Articular chondrocyte of knee joint (primary cell): ENCODE measurements around the gene LRRC63. TPM values are rescaled to one million over a fixed set of nuclear protein-coding genes. Genes with fewer than 3 reads are reported as not detected.

Source experiments
- small RNA-seq: library from RNA; depleted of rRNA; stranded (forward); fragments of <200 nt; gene quantifications from one replicate; pipeline ENCODE3, GENCODE V24; 2012
- total RNA-seq: library from RNA; depleted of rRNA; stranded (reverse); fragments of >200 nt; gene quantifications from 2 replicates; pipeline ENCODE4 v1.2.3, GENCODE V29; 2012

LRRC63 gene
- total RNA-seq, result not detected in 2 replicates

DNA sequence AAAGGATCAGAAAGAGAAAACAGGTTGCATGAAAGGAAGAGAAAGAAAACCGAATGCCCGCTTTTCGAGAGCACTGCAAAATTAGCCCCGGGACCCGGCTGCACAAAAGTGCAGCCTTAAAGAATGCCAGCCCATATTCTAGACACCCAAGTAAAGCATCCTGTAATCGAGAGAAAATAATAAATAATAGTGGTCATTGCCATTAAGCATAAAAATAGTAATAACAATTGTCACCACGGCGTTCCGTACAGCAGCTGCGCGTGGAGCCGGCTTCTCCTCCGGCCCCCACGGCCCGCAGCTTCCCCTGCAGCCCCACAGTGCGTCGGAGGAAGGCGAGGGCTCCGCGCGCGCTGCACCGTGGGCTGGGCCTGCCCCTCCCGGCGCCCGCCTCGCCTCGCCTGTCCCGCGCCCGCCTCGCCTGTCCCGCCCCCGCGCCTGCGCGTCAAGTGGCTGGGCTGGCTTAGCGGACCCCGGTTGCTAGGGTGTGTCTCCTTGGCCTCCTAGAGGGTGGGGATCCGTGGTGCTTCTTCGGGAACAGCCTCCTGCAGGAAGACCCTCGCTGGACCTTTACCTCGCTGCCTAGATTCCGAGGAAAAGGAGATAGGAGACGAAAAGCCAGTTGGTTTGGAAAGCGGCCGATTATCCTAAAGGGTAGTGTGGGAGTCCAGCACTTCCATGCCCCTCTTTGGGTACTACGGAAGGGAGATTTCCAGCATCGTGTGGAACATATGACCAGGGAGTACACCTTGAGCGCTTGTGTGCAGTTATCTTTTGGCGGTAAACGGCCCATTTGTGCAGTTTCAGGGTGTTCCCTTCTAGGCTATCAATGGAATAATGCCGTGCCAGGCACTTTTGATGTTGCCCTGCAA lies at the start of gene LRRC63:
Gene LRRC63 (plus strand): TSS at position 446 of the 869 bp plus-strand sequence. CDS start 1,107 bp downstream, outside the sequence.

DNA sequence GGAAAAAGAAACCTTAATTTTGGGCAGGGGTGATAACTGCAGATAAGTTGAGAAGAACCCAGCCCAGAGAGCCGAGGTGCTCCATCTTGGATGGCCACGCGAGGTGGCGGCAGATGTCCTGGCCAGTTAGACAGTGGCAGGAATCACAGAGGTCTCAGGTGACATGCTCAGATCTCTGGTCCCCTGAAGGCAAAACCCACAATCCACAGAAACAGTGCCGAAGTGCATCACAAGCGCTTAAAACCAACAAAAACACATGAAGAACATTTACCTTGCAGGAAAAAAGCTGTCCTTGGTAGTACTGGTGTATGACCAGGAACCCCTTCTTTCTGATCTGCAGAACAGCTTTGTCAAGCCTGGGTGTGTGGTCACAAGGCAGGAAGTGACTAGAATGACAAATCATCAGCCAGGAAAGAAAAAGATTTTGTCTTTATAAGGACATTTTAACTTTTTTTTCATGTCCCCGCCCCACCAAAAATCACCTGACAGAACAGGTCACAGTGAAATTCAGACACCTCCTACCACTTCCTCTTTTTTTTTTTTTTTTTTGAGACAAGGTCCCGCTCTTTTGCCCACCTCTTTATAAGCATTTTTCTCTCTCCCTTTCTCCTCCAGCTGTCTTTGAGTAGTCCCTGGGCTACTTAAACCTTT lies 29.8 kb upstream of the LRRC63 start, which contains the start of gene LCP1:
Gene LCP1 (minus strand): TSS at position 338 of the 651 bp plus-strand sequence. CDS start 22,515 bp downstream, outside the sequence.

Small RNA genes lying within 50 kb of the gene (small RNA-seq; reads per million reads assigned to genes)
- not detected for gene RN7SKP5
- not detected for gene RN7SL288P

Other genes with a start within 250 kb of the LRRC63 start
- gene ZC3H13, start 159.2 kb upstream of the LRRC63 start, total RNA-seq, result 24.8 and 25.3 TPM in 2 replicates
- gene CPB2, start 106.9 kb upstream of the LRRC63 start, total RNA-seq, result not detected in 2 replicates
- 0.11 and 0.13 TPM in 2 replicates for gene LCP1, start 29.8 kb upstream of the LRRC63 start, total RNA-seq
- gene RUBCNL, start 175.3 kb downstream of the LRRC63 start, total RNA-seq, result 11.1 and 17.6 TPM in 2 replicates